GM12872 (cell line): ENCODE measurements around the gene SRP9.

Source experiments
- CTCF ChIP-seq: IDR thresholded peaks from 3 replicates; pipeline ENCODE4 v1.5.1; 2011; ENCODE audit warnings: low read depth, mild to moderate bottlenecking, low read length, moderate library complexity; ENCODE audit not compliant: insufficient read depth

Gene SRP9

GRCh38 chr1:225828706-225829345 lies 51.2 kb downstream of the SRP9 start:
- TF ChIP-seq CTCF: no peak

GRCh38 chr1:225830841-225831240 lies 53.2 kb downstream of the SRP9 start:
- no peak for TF ChIP-seq CTCF

GRCh38 chr1:225834417-225835329 lies 57.0 kb downstream of the SRP9 start:
- no peak for TF ChIP-seq CTCF

GRCh38 chr1:225835856-225836255 lies 58.2 kb downstream of the SRP9 start:
- no peak for TF ChIP-seq CTCF

DNA sequence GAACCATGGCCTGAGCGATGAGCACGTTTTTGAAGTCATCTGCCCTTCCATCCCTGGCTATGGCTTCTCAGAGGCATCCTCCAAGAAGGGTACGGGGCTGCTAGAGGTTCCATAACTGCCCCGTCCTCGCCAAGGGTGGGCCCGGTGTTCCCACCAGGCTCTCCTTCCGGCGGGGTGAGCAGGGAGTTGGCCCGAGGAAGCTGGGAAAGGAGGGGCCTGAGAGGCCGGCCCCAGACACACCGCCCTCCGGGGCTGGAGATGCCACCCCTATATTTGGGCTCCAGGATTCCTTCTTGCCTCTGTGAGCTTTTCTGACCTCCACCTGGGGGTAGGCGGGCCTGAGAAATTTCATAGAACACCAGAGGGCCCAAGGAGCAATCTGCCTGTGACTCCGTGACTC lies 61.2 kb downstream of the SRP9 start:
- TF ChIP-seq CTCF: no peak
